ENCODE results near the gene CENPS.

Gene CENPS

DNA sequence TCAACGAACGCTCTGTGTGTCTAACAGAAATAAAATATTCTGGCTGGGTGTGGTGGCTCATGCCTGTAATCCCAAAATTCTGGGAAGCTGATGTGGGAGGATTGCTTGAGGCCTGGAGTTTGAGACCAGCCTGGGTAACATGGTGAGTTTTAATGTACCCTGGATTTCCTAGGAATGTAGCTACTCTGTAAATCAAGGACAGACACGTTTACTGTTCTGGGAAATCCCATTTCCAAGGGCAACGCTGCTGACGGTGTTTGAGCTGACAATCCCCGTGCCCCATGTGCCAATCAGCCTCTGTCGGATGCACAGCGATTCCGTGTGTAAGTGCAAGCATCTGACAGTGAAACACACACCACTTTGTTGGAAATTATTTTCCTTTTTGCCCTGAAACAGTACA lies 27.6 kb downstream of the CENPS start:
- ChIA-PET POLR2A (ENCODE audit: low non-redundant PET) (no interaction called here), CTCF (no interaction called here)
- DNase-seq (ENCODE audit: low spot score) = no peak
- peak overlapping the region; percentile 84 for H3K27ac ChIP-seq
- TF ChIP-seq, protein P1, sequence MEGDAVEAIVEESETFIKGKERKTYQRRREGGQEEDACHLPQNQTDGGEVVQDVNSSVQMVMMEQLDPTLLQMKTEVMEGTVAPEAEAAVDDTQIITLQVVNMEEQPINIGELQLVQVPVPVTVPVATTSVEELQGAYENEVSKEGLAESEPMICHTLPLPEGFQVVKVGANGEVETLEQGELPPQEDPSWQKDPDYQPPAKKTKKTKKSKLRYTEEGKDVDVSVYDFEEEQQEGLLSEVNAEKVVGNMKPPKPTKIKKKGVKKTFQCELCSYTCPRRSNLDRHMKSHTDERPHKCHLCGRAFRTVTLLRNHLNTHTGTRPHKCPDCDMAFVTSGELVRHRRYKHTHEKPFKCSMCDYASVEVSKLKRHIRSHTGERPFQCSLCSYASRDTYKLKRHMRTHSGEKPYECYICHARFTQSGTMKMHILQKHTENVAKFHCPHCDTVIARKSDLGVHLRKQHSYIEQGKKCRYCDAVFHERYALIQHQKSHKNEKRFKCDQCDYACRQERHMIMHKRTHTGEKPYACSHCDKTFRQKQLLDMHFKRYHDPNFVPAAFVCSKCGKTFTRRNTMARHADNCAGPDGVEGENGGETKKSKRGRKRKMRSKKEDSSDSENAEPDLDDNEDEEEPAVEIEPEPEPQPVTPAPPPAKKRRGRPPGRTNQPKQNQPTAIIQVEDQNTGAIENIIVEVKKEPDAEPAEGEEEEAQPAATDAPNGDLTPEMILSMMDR (conservative IDR thresholded peaks at IDR 0.05; ENCODE audit: low read depth) = no peak

DNA sequence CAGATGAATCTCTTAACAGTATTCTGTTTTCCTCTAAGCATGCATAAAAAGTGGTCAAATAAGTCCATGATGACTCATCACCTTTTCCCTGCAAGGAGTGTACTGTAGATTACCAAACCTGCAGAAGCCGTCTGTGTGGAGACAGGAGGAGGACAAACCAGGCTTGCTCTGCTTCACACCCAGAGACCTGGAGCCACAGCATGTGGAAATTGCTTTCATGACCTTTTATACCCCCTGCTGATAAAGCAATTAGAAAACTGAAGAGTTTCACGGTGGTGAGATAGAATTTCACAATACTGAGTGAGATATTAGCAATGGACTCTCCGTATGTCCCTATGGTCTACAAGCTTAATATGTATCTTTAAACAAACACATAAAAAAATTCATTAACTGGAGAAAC lies 29.0 kb downstream of the CENPS start:
- peak; percentile 75 for DNase-seq (ENCODE audit: low spot score)
- POLR2A ChIA-PET (ENCODE audit: low non-redundant PET) = no interaction called here
- peak overlapping the region; percentile 84 for H3K27ac ChIP-seq
- TF ChIP-seq, protein P1 (conservative IDR thresholded peaks at IDR 0.05; ENCODE audit: low read depth) = no peak
- CTCF ChIA-PET = interaction anchor here (0.6 kb wide), 1 partner anchor 29 kb away, joined by 3 read pairs; no protein-coding TSS in a partner anchor

DNA sequence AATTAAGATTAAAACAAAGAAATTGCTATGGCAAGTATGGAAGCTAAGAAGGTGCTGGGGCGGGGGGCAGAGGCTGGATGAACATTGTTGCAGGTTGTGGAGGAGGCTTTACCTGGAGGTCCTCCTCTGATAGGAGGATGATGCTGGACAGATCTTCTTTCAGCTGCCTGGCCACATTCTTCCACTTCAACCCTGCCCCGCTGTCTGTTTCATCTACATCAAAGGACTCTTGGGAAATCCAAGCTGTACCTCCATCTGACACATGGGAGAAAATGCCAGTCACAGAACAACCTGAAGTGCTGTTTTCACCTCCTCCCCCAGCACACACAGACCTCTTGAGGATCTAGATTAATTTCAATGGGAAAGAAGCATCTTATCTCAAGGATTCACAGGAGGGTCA lies 36.8 kb downstream of the CENPS start:
- ChIA-PET CTCF (interaction anchor here (0.5 kb wide), 1 partner anchor 841 kb away, joined by 3 read pairs; no protein-coding TSS in a partner anchor), POLR2A (ENCODE audit: low non-redundant PET) (no interaction called here)

DNA sequence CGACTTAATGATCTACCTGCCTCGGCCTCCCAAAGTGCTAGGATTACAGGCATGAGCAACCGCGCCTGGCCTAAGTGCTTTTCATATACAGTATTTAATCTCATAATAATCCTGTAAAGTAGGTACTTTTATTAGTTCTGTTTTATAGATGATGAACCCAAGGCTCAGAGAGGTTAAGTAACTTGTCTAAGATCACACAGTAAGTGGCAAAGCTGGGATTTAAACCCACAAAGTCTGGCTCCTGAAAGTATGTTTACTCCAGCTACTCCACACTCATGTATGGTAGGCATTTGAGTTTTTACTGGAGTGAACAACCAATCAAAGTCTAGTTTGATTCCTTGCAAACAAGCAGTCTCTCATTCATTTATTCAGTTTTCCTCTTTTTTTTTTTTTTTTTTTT lies 39.8 kb downstream of the CENPS start:
- no peak for DNase-seq (ENCODE audit: low spot score)
- ChIA-PET CTCF (no interaction called here), POLR2A (ENCODE audit: low non-redundant PET) (no interaction called here)
- H3K27ac ChIP-seq = no peak overlapping the region
- TF ChIP-seq, protein P1 (conservative IDR thresholded peaks at IDR 0.05; ENCODE audit: low read depth) = no peak

More for the DNA sequence above, 36.8 kb downstream of the CENPS start:
- TF ChIP-seq, protein P1 (conservative IDR thresholded peaks at IDR 0.05; ENCODE audit: low read depth) = no peak
- no peak for DNase-seq (ENCODE audit: low spot score)
- H3K27ac ChIP-seq = no peak overlapping the region

DNA sequence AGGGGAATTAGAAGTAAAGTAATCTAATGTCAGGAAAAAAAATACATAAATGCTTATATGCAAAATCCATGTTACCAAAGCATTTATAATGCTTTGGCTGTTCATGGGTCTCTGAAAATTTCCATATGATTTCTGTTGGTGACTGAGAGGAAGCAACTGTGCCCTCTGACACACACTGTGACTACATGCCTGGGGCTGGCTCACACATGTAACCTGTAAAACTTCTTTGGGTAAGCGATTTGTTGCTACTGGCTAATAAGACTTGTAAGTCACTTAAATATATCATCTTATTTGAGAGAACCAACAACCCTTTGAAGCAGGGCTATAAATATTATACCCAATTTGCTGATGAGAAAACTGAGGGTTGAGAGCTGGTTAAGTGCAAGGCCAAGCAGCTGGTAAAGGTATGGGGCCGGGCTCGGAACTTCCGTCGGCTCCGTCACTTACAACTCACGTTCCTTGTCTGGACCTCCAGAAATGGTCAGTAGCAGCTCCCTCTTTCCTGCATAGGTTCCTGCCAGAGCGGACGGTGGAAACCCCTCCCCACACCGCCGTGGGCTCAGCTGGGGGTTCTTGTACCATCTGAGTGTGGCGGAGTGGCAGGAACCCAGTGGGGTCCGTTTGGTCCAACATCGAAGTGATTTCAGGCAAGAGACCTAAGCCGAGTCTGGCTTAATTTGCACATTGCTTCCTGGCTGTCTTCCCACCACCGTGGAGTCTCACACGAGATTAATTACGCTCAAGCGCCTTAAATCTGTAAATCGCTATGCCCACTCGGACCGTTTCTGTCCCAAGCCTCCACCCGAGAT lies 41.4 kb downstream of the CENPS start:
- CTCF ChIA-PET = no interaction called here

DNA sequence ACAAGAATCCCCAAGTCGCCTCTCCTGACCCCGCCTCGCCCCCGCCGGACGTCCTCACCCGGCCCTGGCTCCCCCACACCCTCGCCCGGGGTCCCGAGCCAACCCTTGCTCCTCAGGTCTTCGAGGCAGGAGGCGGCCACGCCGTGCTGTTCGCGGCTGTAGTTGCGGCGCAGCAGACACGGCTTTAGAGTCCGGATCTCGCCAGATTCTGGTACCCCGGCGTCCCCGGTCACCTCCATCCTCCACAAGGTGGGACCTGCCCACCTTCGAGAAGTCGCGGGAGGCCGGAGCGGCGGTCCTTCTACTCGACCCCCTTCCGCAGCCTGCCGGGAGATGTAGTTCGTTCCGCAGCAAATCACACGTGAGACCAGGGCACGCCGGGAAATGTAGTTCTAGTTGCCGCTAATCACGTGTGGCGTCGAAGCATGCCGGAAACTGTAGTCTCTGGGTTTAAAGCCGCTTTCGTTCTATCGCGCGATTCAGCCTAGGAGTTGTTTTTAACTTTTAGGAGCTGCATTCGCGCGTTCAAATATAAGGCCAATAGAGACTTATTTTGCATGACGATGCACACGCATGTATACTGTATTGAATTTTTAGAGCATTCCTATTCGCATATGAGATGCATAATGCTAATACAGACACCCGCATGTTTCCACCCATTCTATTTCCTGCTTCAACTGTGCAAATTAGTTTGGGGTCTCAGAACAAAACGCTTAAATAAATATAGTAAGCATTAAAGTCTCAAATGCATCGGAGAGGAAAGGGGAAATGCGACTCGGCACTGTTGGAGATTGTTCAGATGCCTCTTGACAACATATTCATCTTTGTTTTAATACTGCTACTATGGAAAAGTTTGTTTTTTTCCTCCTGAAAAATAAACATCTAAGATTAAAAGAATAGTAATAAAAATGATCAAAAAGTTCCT lies 42.2 kb downstream of the CENPS start, which contains the start of gene DFFA:
Gene DFFA, minus strand, starts transcription at position 310 of the 925 bp plus-strand sequence. Its CDS starts 71 bp downstream, at position 239.
- ChIA-PET CTCF (no interaction called here), POLR2A (ENCODE audit: low non-redundant PET) (interaction anchor here (0.7 kb wide), 1 partner anchor 1168 kb away, joined by 3 read pairs; no protein-coding TSS in a partner anchor)
- H3K27ac ChIP-seq = peak within 1 kb of the TSS; percentile 85
- DNase-seq (ENCODE audit: low spot score) = peak; percentile 91
- TF ChIP-seq, protein P1 (conservative IDR thresholded peaks at IDR 0.05; ENCODE audit: low read depth) = no peak

More for the DNA sequence above, 41.4 kb downstream of the CENPS start:
- no peak for DNase-seq (ENCODE audit: low spot score)
- TF ChIP-seq, protein P1 (conservative IDR thresholded peaks at IDR 0.05; ENCODE audit: low read depth) = no peak
- POLR2A ChIA-PET (ENCODE audit: low non-redundant PET) = no interaction called here
- H3K27ac ChIP-seq = peak overlapping the region; percentile 85

All from RWPE1 (cell line).